ENCODE data around the gene CERT1.

- peak; percentile 26 to 39 for TF ChIP-seq CTCF (conservative IDR thresholded peaks at IDR 0.05 in 1 of 2, IDR thresholded peaks at IDR 0.05 in 1 of 2; ENCODE audit: extremely low read depth in 1 of 2, insufficient read depth in 1 of 2, low read depth in 1 of 2, low read length in 2 of 2)
- TF ChIP-seq EZH2 (IDR thresholded peaks at IDR 0.05; ENCODE audit: borderline replicate concordance, low read length) = no peak
Measured at GRCh38 chr5:75438722-75439121, 72.7 kb downstream of the CERT1 start.
